HEK293T (cell line): ENCODE measurements around the gene GLB1L3.

Experiments
- ARNT ChIP-seq: fragments of 450-650 bp; IDR thresholded peaks from 2 replicates; pipeline ENCODE4 v1.6.1; 2017; ENCODE audit warnings: mild to moderate bottlenecking
- ELF4 ChIP-seq: fragments of 450-650 bp; IDR thresholded peaks from 2 replicates; pipeline ENCODE4 v1.6.1; 2017; ENCODE audit warnings: antibody characterized with exemption
- FOXA1 ChIP-seq: fragments of 450-650 bp; IDR thresholded peaks from 2 replicates; pipeline ENCODE4 v1.6.1; 2016; ENCODE audit warnings: mild to moderate bottlenecking
- FOXK2 ChIP-seq: fragments of 450-650 bp; IDR thresholded peaks from 2 replicates; pipeline ENCODE4 v1.6.1; 2016; ENCODE audit warnings: mild to moderate bottlenecking
- FOXM1 ChIP-seq: fragments of 450-650 bp; IDR thresholded peaks from 2 replicates; pipeline ENCODE4 v1.6.1; 2017; ENCODE audit warnings: mild to moderate bottlenecking, borderline replicate concordance
- L3MBTL2 ChIP-seq: fragments of 450-650 bp; conservative IDR thresholded peaks from 2 replicates; pipeline ENCODE4 v1.6.1; 2016; ENCODE audit warnings: mild to moderate bottlenecking
- NFRKB ChIP-seq: fragments of 450-650 bp; IDR thresholded peaks from 2 replicates; pipeline ENCODE4 v1.6.1; 2016; ENCODE audit warnings: mild to moderate bottlenecking, moderate library complexity
- SP1 ChIP-seq: fragments of 450-650 bp; IDR thresholded peaks from 2 replicates; pipeline ENCODE4 v1.6.1; 2017
- SUZ12 ChIP-seq: fragments of 450-650 bp; IDR thresholded peaks from 2 replicates; pipeline ENCODE4 v1.6.1; 2016; ENCODE audit warnings: mild to moderate bottlenecking
- ZNF384 ChIP-seq: fragments of 450-650 bp; IDR thresholded peaks from 2 replicates; pipeline ENCODE4 v1.6.1; 2016

DNA sequence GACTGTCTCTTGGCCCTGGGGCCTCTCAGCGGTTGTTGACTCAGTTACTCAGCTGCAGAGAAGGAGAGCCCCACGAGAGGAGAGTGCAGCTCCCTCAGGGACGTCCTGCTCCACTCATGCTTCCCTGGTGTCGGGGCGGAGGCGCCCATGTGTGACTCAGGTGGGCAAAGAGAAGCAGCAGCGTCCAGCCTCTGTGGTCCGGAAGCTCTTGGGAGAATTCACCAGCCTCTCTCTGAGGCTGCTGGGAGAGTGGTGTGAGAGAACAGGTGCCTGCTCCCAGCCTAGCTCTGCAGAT, 81.3 kb downstream of the GLB1L3 start:
- TF ChIP-seq ZNF384 (no peak), SP1 (no peak), FOXA1 (no peak), L3MBTL2 (no peak), ARNT (no peak), FOXM1 (no peak), FOXK2 (no peak), ELF4 (no peak), NFRKB (no peak), SUZ12 (no peak)
